Psoas muscle (tissue), 8 donors: ENCODE results near the gene HOXD9. TPM values are rescaled to one million over a fixed set of nuclear protein-coding genes. Genes with fewer than 3 reads are reported as not detected.

Source experiments
- ATAC-seq, 4 donors: fragments of 200-7000 bp; cut with Tn5 transposase; one replicate each; pipeline ENCODE4 v1.9.1; 2020; ENCODE audit warnings: moderate library complexity in 3 of 4, mild to moderate bottlenecking in 2 of 4
- DNase-seq, 2 donors: peaks; one replicate each; pipeline ENCODE4 v3.0.0-alpha.2; 2020
- H3K27ac ChIP-seq: fragments of 200-600 bp; one replicate; pipeline ENCODE4 v1.8.0; 2022
- H3K27me3 ChIP-seq, 3 donors: fragments of 200-600 bp in 1 of 3; one replicate each; pipeline versions ENCODE4 v1.6.1 to v1.8.0; 2013 to 2022; ENCODE audit warnings: low read length in 2 of 3, mild to moderate bottlenecking in 2 of 3, moderate library complexity in 1 of 3; ENCODE audit not compliant: insufficient read depth in 3 of 3
- H3K36me3 ChIP-seq, 2 donors: fragments of 200-600 bp in 1 of 2; one replicate each; pipeline versions ENCODE4 v1.6.1 to v1.8.0; 2013 to 2022; ENCODE audit warnings: low read depth in 1 of 2, mild to moderate bottlenecking in 1 of 2, moderate library complexity in 1 of 2; ENCODE audit not compliant: insufficient read depth in 1 of 2
- H3K4me1 ChIP-seq: fragments of 200-600 bp; one replicate; pipeline ENCODE4 v1.8.0; 2022
- H3K4me3 ChIP-seq: fragments of 200-600 bp; one replicate; pipeline ENCODE4 v1.8.0; 2022; ENCODE audit warnings: mild to moderate bottlenecking
- H3K9me3 ChIP-seq: fragments of 200-600 bp; one replicate; pipeline ENCODE4 v1.8.0; 2022
- CTCF ChIP-seq: fragments of 200-600 bp; IDR thresholded peaks from one replicate; pipeline ENCODE4 v1.8.0; 2022; ENCODE audit warnings: antibody characterized with exemption
- WGBS, 3 donors: extraction: QIAGEN DNeasy Blood & Tissue Kit; methylation state at CpG; one replicate each; pipeline versions ENCODE4 v1.1.6 to v1.1.7; 2013; 5-methylcytosine and 5-hydroxymethylcytosine counted together
- intact Hi-C, 2 donors: fragments of 100-400 bp; cut with DNase I; formaldehyde crosslinking; loops; one replicate each; pipeline versions ENCODE4 v1.11.0 to v1.14.2; 2022
- polyA plus RNA-seq, 3 donors: library from polyadenylated mRNA; stranded (reverse); fragments of 200-250 nt; gene quantifications; one replicate each; pipeline ENCODE4 v1.2.3, GENCODE V29; 2013
- total RNA-seq, 4 donors: library from RNA; stranded (reverse); fragmentation: NEBNext Ultra II Directional in 2 of 4; extraction: Animal tissue kit (Norgen Biotek cat#: 25700) in 2 of 4; gene quantifications; one replicate each; pipeline versions ENCODE4 v1.2.1 to v1.2.4, GENCODE V29; 2021 to 2023
- donor health status: healthy with polysubstance abuse.
- donor health status: DM: no; HTN: no; CAD: no; lungs with moderate emphysema.
- donor health status: Bipolar disorder and iron deficiency.
- donor health status: healthy.
- donor health status: DM: yes; HTN: yes; CAD: no.
- donor health status: DM: no; HTN: no; CAD: no.
- donor health status: DM: no; HTN: no; CAD: no.
- donor health status: DM: yes; HTN: yes; CAD: no.

The HOXD9 gene
- total and polyA plus RNA-seq, 7 donors = 0.43 to 4.4 (median 1.7) TPM

GRCh38 chr2:176114120-176114929 lies 8.2 kb upstream of the HOXD9 start:
- H3K36me3 ChIP-seq = no peaks in the 10 kb centered on the region
- DNase-seq = no peak
- peaks cover 2% of the 10 kb centered on the region for H3K4me1 ChIP-seq
- H3K27me3 ChIP-seq = peaks cover 4 to 100% (median 65%) of the 10 kb centered on the region in 3 donors
- H3K9me3 ChIP-seq = no peaks in the 10 kb centered on the region
- TF ChIP-seq CTCF = no peak
- no peak overlapping the region for H3K27ac ChIP-seq
- intact Hi-C loops = loop anchor here in 1 of 2 donors (5.0 kb wide), 1 partner anchor 37 kb away; no protein-coding TSS in a partner anchor
- 43 to 51% (median 46%) methylated on average over 26 of the region's 26 CpGs for WGBS, 3 donors
- ATAC-seq = no peak
- H3K4me3 ChIP-seq = no peak overlapping the region

GRCh38 chr2:176114930-176115625 lies 7.4 kb upstream of the HOXD9 start:
- H3K27me3 ChIP-seq = peaks cover 4 to 100% (median 62%) of the 10 kb centered on the region in 3 donors
- WGBS, 3 donors = 49 to 73% (median 70%) methylated on average over 15 to 16 of the region's 16 CpGs

GRCh38 chr2:176115883-176116813 lies 6.4 kb upstream of the HOXD9 start, which contains the start of gene HOXD10:
HOXD10 (plus strand) TSS chr2:176116778; CDS start chr2:176116834, 56 bp downstream.
- peak in 1 of 2 donors; percentile 81 for DNase-seq
- Histone ChIP-seq H3K27me3 (peaks cover 7 to 100% (median 69%) of the 10 kb centered on the region in 3 donors), H3K4me1 (peaks cover 2% of the 10 kb centered on the region), H3K27ac (no peak within 1 kb of the TSS), H3K36me3 (no peaks in the 10 kb centered on the region), H3K4me3 (peak within 1 kb of the TSS; percentile 23), H3K9me3 (no peaks in the 10 kb centered on the region)
- ATAC-seq = peak; percentile 71 to 90 (median 82)
- intact Hi-C loops = no loop called here
- 9 to 12% (median 10%) methylated on average over 56 to 66 of the region's 66 CpGs for WGBS, 3 donors
- peak; percentile 23 for TF ChIP-seq CTCF

More at GRCh38 chr2:176114930-176115625, 7.4 kb upstream of the HOXD9 start:
- Histone ChIP-seq H3K9me3 (no peaks in the 10 kb centered on the region), H3K4me3 (no peak overlapping the region), H3K4me1 (peaks cover 2% of the 10 kb centered on the region), H3K27ac (no peak overlapping the region), H3K36me3 (no peaks in the 10 kb centered on the region)
- intact Hi-C loops = loop anchor here in 1 of 2 donors (5.0 kb wide), 1 partner anchor 38 kb away; no protein-coding TSS in a partner anchor
- no peak for ATAC-seq
- DNase-seq = no peak
- TF ChIP-seq CTCF = no peak

- no peak overlapping the region for H3K27ac ChIP-seq
- H3K36me3 ChIP-seq = no peaks in the 10 kb centered on the region
- 9 to 14% (median 13%) methylated on average over 39 to 40 of the region's 40 CpGs for WGBS, 3 donors
- TF ChIP-seq CTCF = no peak
- DNase-seq = no peak
- intact Hi-C loops = no loop called here
- H3K4me3 ChIP-seq = no peak overlapping the region
- ATAC-seq = no peak
- H3K27me3 ChIP-seq = peaks cover 7 to 96% (median 68%) of the 10 kb centered on the region in 3 donors
- H3K4me1 ChIP-seq = peaks cover 2% of the 10 kb centered on the region
- H3K9me3 ChIP-seq = no peaks in the 10 kb centered on the region
These were observed 5.2 kb upstream of the HOXD9 start for GRCh38 chr2:176117162-176117822.
